MCF 10A (cell line): ENCODE measurements around the gene PRSS21. TPM values are rescaled to one million over a fixed set of nuclear protein-coding genes. Genes with fewer than 3 reads are reported as not detected.

ENCODE experiments used
- BruUV-seq: library from RNA; stranded (reverse); fragments of 400-500 nt; replicated peaks from 2 replicates; lab custom pipeline; 2021; lab: Mats Ljungman, UMichigan
- CTCF ChIA-PET: fragments of 300-600 bp; sonication (Branson Sonifier 250); formaldehyde crosslinking; extraction: SDS; loops from one replicate; lab custom pipeline; 2021; ENCODE audit warnings: antibody characterized with exemption, inconsistent platforms; lab: Yijun Ruan, JAX
- POLR2A ChIA-PET: fragments of 300-600, 350-650 bp; sonication (Branson Sonifier 250); formaldehyde crosslinking; extraction: SDS; loops from one replicate; lab custom pipeline; 2020; ENCODE audit warnings: antibody characterized with exemption, inconsistent platforms; lab: Yijun Ruan, JAX
- DNase-seq: peaks from one replicate; pipeline ENCODE4 v3.0.0-alpha.2; 2018; ENCODE audit not compliant: unreplicated experiment
- H3K27ac Mint-ChIP-seq: one replicate; pipeline ENCODE4 v1.8.0; 2022; ENCODE audit warnings: mild to moderate bottlenecking, low read depth, mixed read lengths; ENCODE audit not compliant: unreplicated experiment
- H3K27me3 Mint-ChIP-seq: one replicate; pipeline ENCODE4 v1.8.0; 2022; ENCODE audit warnings: mixed read lengths; ENCODE audit not compliant: insufficient read depth, unreplicated experiment
- H3K36me3 Mint-ChIP-seq: one replicate; pipeline ENCODE4 v1.8.0; 2022; ENCODE audit warnings: mild to moderate bottlenecking, moderate library complexity, mixed read lengths; ENCODE audit not compliant: insufficient read depth, unreplicated experiment
- H3K4me1 Mint-ChIP-seq: one replicate; pipeline ENCODE4 v1.8.0; 2022; ENCODE audit warnings: mixed read lengths; ENCODE audit not compliant: insufficient read depth, unreplicated experiment
- H3K4me3 Mint-ChIP-seq: one replicate; pipeline ENCODE4 v1.8.0; 2022; ENCODE audit warnings: mild to moderate bottlenecking, moderate library complexity, mixed read lengths; ENCODE audit not compliant: unreplicated experiment
- H3K9me3 Mint-ChIP-seq: one replicate; pipeline ENCODE4 v1.8.0; 2022; ENCODE audit warnings: mixed read lengths; ENCODE audit not compliant: unreplicated experiment
- CTCF ChIP-seq: fragments of 200-600 bp; IDR thresholded peaks from one replicate; pipeline ENCODE4 v1.8.0; 2022; ENCODE audit warnings: antibody characterized with exemption, mild to moderate bottlenecking; ENCODE audit not compliant: unreplicated experiment
- intact Hi-C: fragments of 100-400 bp; cut with micrococcal nuclease; formaldehyde crosslinking; loops from 2 replicates; pipeline ENCODE4 v1.14.1; 2022
- total RNA-seq: library from RNA; stranded (reverse); gene quantifications from 2 replicates; pipeline ENCODE4 v1.2.3, GENCODE V29; 2022

Gene PRSS21
- total RNA-seq, 1 experiment from 2014 or later: 16.4 TPM

- CTCF ChIA-PET: no interaction called here
- TF ChIP-seq CTCF: no peak
- Mint-ChIP-seq H3K27ac (peak overlapping the region; percentile 82), H3K4me1 (peaks cover 31% of the 10 kb centered on the region), H3K36me3 (no peaks in the 10 kb centered on the region), H3K9me3 (no peaks in the 10 kb centered on the region), H3K4me3 (no peak overlapping the region), H3K27me3 (no peaks in the 10 kb centered on the region)
- intact Hi-C loops: loop anchor here (5.0 kb wide), 1 partner anchor 72 kb away; no protein-coding TSS in a partner anchor
- DNase-seq: no peak
- POLR2A ChIA-PET: no interaction called here
- no TSS peak for BruUV-seq
Measured at GRCh38 chr16:2834968-2835367, 17.9 kb downstream of the PRSS21 start.

GRCh38 chr16:2835638-2836493 lies 18.8 kb downstream of the PRSS21 start:
- no TSS peak for BruUV-seq
- intact Hi-C loops: loop anchor here (2.0 to 5.0 kb wide), 2 partner anchors 67 to 71 kb away; no protein-coding TSS in a partner anchor
- Mint-ChIP-seq H3K27ac (peak overlapping the region; percentile 82), H3K9me3 (no peaks in the 10 kb centered on the region), H3K4me3 (peak overlapping the region; percentile 65), H3K4me1 (peaks cover 31% of the 10 kb centered on the region), H3K36me3 (no peaks in the 10 kb centered on the region), H3K27me3 (no peaks in the 10 kb centered on the region)
- peak; percentile 97 for DNase-seq
- ChIA-PET POLR2A (interaction anchor here (0.8 to 1.5 kb wide), 4 partner anchors 9 to 83 kb away, joined by 3 to 6 read pairs (median 4); no protein-coding TSS in a partner anchor), CTCF (interaction anchor here (0.7 kb wide), 1 partner anchor 41 kb away, joined by 3 read pairs; no protein-coding TSS in a partner anchor)
- TF ChIP-seq CTCF: peak; percentile 15

GRCh38 chr16:2836646-2837508 lies 19.8 kb downstream of the PRSS21 start:
- H3K9me3 Mint-ChIP-seq: no peaks in the 10 kb centered on the region
- no peaks in the 10 kb centered on the region for H3K36me3 Mint-ChIP-seq
- H3K4me1 Mint-ChIP-seq: peaks cover 31% of the 10 kb centered on the region
- TF ChIP-seq CTCF: no peak
- no peak for DNase-seq
- ChIA-PET POLR2A (interaction anchor here (0.8 to 1.5 kb wide), 4 partner anchors 8 to 84 kb away, joined by 3 to 6 read pairs (median 4); no protein-coding TSS in a partner anchor), CTCF (interaction anchor here (0.7 kb wide), 1 partner anchor 40 kb away, joined by 3 read pairs; no protein-coding TSS in a partner anchor)
- H3K27ac Mint-ChIP-seq: peak overlapping the region; percentile 82
- no peak overlapping the region for H3K4me3 Mint-ChIP-seq
- intact Hi-C loops: loop anchor here (2.0 to 5.0 kb wide), 2 partner anchors 68 to 70 kb away; no protein-coding TSS in a partner anchor
- BruUV-seq: no TSS peak
- no peaks in the 10 kb centered on the region for H3K27me3 Mint-ChIP-seq
